A549 (cell line): ENCODE measurements around the gene CAMTA1.

Source experiments
- ESRRA ChIP-seq: fragments of 150-350 bp; IDR thresholded peaks from 2 replicates; pipeline ENCODE4 v1.6.1; 2014; ENCODE audit warnings: mild to moderate bottlenecking, low read length, borderline replicate concordance
- HOXB5 ChIP-seq: fragments of 250-450 bp; sonication (Bioruptor Pico); IDR thresholded peaks from 2 replicates; pipeline ENCODE4 v1.5.0; 2020; ENCODE audit warnings: mild to moderate bottlenecking, moderate library complexity
- JUN ChIP-seq, 2 experiments: fragments of >200 bp; sonication (Bioruptor Twin); formaldehyde crosslinking; IDR thresholded peaks; 2 replicates in 1 of 2; 3 replicates in 1 of 2; pipeline ENCODE4 v1.6.1; 2016 to 2017
- JUNB ChIP-seq: fragments of >200 bp; sonication (Bioruptor Twin); formaldehyde crosslinking; IDR thresholded peaks from 2 replicates; pipeline ENCODE4 v1.6.1; 2016
- MYC ChIP-seq: IDR thresholded peaks from 2 replicates; pipeline ENCODE4 v1.6.1; 2012; ENCODE audit warnings: mild to moderate bottlenecking, inconsistent platforms, low read length, improper control_type of control experiment, borderline replicate concordance
- NR3C1 ChIP-seq: fragments of >200 bp; sonication (Bioruptor Twin); formaldehyde crosslinking; IDR thresholded peaks from 3 replicates; pipeline ENCODE4 v1.6.1; 2017
- POLR2A ChIP-seq: IDR thresholded peaks from 2 replicates; pipeline ENCODE4 v1.6.1; 2012; ENCODE audit warnings: mild to moderate bottlenecking, low read length
- POLR2AphosphoS2 ChIP-seq: conservative IDR thresholded peaks from 2 replicates; pipeline ENCODE4 v1.6.1; 2012; ENCODE audit warnings: low read length, improper control_type of control experiment, inconsistent platforms
- SREBF2 ChIP-seq: fragments of 450-650 bp; IDR thresholded peaks from 2 replicates; pipeline ENCODE4 v1.6.1; 2014; ENCODE audit warnings: mild to moderate bottlenecking, moderate library complexity
- ZNF302 ChIP-seq: fragments of 250-450 bp; sonication (Bioruptor Pico); IDR thresholded peaks from 2 replicates; pipeline ENCODE4 v1.9.0; 2021; ENCODE audit warnings: inconsistent platforms, mild to moderate bottlenecking, moderate library complexity
- TF ChIP-seq, protein P1 (sequence below): fragments of >200 bp; sonication (Bioruptor Twin); formaldehyde crosslinking; IDR thresholded peaks from 3 replicates; pipeline ENCODE4 v1.5.1; 2016
- TF ChIP-seq, protein P2 (sequence below): fragments of 200-600 bp; sonication (generic); IDR thresholded peaks from 2 replicates; pipeline ENCODE4 v1.6.1; 2016; ENCODE audit warnings: antibody characterized with exemption, mild to moderate bottlenecking, moderate library complexity
- TF ChIP-seq, protein P3 (sequence below): IDR thresholded peaks from 2 replicates; pipeline ENCODE4 v1.6.1; 2012

DNA sequence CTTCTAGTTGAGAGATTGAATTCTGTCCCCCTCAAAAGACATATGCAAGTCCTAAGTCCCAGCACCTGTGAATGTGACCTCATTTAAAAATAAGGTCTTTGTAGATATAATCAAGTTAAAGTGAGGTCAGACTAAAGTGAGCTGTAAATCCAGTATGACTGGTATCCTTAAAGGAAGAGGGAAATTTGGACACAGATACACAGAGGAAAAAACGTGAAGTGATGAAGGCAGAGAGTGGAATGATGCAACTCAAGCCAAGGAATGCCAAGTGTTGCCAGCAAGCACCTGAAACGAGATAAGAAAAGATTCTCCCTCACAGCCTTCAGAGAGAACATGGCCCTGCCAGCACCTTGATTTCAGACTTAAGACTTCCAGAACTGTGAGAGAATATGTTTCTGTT lies 541.1 kb downstream of the CAMTA1 start:
- TF ChIP-seq ZNF302 (CRISPR knock-in tag) (no peak), HOXB5 (CRISPR knock-in tag) (no peak), JUNB (no peak), NR3C1 (no peak), MYC (no peak), JUN (IDR thresholded peaks at IDR 0.05) (no peak), POLR2A (no peak), POLR2AphosphoS2 (no peak), ESRRA (no peak), SREBF2 (no peak)
- TF ChIP-seq, protein P1, sequence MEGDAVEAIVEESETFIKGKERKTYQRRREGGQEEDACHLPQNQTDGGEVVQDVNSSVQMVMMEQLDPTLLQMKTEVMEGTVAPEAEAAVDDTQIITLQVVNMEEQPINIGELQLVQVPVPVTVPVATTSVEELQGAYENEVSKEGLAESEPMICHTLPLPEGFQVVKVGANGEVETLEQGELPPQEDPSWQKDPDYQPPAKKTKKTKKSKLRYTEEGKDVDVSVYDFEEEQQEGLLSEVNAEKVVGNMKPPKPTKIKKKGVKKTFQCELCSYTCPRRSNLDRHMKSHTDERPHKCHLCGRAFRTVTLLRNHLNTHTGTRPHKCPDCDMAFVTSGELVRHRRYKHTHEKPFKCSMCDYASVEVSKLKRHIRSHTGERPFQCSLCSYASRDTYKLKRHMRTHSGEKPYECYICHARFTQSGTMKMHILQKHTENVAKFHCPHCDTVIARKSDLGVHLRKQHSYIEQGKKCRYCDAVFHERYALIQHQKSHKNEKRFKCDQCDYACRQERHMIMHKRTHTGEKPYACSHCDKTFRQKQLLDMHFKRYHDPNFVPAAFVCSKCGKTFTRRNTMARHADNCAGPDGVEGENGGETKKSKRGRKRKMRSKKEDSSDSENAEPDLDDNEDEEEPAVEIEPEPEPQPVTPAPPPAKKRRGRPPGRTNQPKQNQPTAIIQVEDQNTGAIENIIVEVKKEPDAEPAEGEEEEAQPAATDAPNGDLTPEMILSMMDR, result no peak
- TF ChIP-seq, protein P2, sequence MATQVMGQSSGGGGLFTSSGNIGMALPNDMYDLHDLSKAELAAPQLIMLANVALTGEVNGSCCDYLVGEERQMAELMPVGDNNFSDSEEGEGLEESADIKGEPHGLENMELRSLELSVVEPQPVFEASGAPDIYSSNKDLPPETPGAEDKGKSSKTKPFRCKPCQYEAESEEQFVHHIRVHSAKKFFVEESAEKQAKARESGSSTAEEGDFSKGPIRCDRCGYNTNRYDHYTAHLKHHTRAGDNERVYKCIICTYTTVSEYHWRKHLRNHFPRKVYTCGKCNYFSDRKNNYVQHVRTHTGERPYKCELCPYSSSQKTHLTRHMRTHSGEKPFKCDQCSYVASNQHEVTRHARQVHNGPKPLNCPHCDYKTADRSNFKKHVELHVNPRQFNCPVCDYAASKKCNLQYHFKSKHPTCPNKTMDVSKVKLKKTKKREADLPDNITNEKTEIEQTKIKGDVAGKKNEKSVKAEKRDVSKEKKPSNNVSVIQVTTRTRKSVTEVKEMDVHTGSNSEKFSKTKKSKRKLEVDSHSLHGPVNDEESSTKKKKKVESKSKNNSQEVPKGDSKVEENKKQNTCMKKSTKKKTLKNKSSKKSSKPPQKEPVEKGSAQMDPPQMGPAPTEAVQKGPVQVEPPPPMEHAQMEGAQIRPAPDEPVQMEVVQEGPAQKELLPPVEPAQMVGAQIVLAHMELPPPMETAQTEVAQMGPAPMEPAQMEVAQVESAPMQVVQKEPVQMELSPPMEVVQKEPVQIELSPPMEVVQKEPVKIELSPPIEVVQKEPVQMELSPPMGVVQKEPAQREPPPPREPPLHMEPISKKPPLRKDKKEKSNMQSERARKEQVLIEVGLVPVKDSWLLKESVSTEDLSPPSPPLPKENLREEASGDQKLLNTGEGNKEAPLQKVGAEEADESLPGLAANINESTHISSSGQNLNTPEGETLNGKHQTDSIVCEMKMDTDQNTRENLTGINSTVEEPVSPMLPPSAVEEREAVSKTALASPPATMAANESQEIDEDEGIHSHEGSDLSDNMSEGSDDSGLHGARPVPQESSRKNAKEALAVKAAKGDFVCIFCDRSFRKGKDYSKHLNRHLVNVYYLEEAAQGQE, result no peak
- TF ChIP-seq, protein P3, sequence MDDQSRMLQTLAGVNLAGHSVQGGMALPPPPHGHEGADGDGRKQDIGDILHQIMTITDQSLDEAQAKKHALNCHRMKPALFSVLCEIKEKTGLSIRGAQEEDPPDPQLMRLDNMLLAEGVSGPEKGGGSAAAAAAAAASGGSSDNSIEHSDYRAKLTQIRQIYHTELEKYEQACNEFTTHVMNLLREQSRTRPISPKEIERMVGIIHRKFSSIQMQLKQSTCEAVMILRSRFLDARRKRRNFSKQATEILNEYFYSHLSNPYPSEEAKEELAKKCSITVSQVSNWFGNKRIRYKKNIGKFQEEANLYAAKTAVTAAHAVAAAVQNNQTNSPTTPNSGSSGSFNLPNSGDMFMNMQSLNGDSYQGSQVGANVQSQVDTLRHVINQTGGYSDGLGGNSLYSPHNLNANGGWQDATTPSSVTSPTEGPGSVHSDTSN, result no peak
